Testis (tissue), 3 donors: ENCODE data around the gene IL1RAPL2. TPM values are rescaled to one million over a fixed set of nuclear protein-coding genes. Genes with fewer than 3 reads are reported as not detected.
"Not testable (repeated sequence)": the region's sequence is repeated elsewhere in the genome, so short reads cannot be mapped to it uniquely, and the experiment has no call there.

Experiments used
- DNase-seq: peaks from one replicate; pipeline ENCODE4 v3.0.0-alpha.2; 2019
- H3K27ac ChIP-seq, 2 donors: fragments of 200-600 bp; sonication (generic); one replicate each; pipeline ENCODE4 v1.5.1; 2019
- H3K27me3 ChIP-seq: fragments of 200-600 bp; sonication (generic); one replicate; pipeline ENCODE4 v1.5.1; 2019
- H3K36me3 ChIP-seq: fragments of 200-600 bp; sonication (generic); one replicate; pipeline ENCODE4 v1.5.1; 2017; ENCODE audit warnings: low read depth; ENCODE audit errors: missing control alignments
- H3K4me1 ChIP-seq: fragments of 200-600 bp; sonication (generic); one replicate; pipeline ENCODE4 v1.5.1; 2019
- H3K4me3 ChIP-seq, 2 donors: fragments of 200-600 bp; sonication (generic); one replicate each; pipeline ENCODE4 v1.5.1; 2017 to 2019
- H3K9me3 ChIP-seq: fragments of 200-600 bp; sonication (generic); one replicate; pipeline ENCODE4 v1.5.1; 2017
- POLR2A ChIP-seq: fragments of 450-650 bp; IDR thresholded peaks from one replicate; pipeline ENCODE4 v1.6.1; 2017; ENCODE audit warnings: antibody characterized with exemption, mild to moderate bottlenecking, moderate library complexity
- WGBS, 2 donors: methylation state at CpG; one replicate each; pipeline ENCODE4 v1.1.5; 2018; 5-methylcytosine and 5-hydroxymethylcytosine counted together
- intact Hi-C: fragments of 100-400 bp; cut with DNase I; formaldehyde crosslinking; loops from one replicate; pipeline ENCODE4 v1.15.1; 2023; ENCODE audit warnings: low total_unique reads
- polyA plus RNA-seq: library from polyadenylated mRNA; stranded (reverse); fragments of 350-450 nt; fragmentation: Illumina TruSeq; extraction: RNeasy Lipid Tissue Mini Kit (QIAGEN cat#74804); gene quantifications from one replicate; pipeline ENCODE4 v1.2.3, GENCODE V29; 2014; ENCODE audit warnings: low read depth, low replicate concordance; ENCODE audit not compliant: insufficient read depth
- total RNA-seq, 2 donors: library from RNA; depleted of rRNA; stranded (reverse); fragments of >200 nt; gene quantifications; one replicate each; pipeline ENCODE4 v1.2.3, GENCODE V29; 2016
- TF ChIP-seq, protein P1 (sequence below), 3 experiments: fragments of 450-650 bp in 2 of 3; fragments of 200-600 bp in 1 of 3; sonication (generic) in 1 of 3; IDR thresholded peaks; one replicate each; pipeline ENCODE4 v1.5.1; 2016 to 2019; ENCODE audit warnings: antibody characterized with exemption in 3 of 3, mild to moderate bottlenecking in 2 of 3, moderate library complexity in 1 of 3

The IL1RAPL2 gene
- total and polyA plus RNA-seq, 3 donors from 2014 or later: 0.47 to 1.3 (median 1.2) TPM

DNA sequence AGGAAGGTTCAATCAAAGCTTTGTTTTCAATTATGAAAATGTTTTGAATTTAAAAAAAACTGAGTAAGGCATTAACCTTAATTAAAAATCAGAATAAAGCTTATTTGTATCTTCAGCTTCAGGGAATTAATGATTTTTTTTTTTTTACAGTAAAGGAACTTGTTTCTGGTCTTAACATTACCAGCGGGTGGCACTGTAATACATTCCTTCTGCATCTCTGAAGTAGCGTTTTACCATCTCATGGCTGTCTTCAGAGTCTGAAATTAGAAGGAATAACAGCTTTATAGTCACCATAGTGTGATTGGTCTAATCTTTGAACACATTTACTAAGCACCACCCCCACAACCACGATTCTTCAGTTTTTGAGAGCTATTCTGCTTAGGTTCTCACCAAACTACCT lies 102.6 kb downstream of the IL1RAPL2 start:
- Histone ChIP-seq H3K36me3 (no peaks in the 10 kb centered on the region), H3K4me3 (no peak overlapping the region), H3K9me3 (no peaks in the 10 kb centered on the region), H3K4me1 (no peaks in the 10 kb centered on the region), H3K27ac (no peak overlapping the region), H3K27me3 (no peaks in the 10 kb centered on the region)
- peak; percentile 20 for DNase-seq
- intact Hi-C loops: no loop called here
- TF ChIP-seq POLR2A: no peak
- TF ChIP-seq, protein P1, sequence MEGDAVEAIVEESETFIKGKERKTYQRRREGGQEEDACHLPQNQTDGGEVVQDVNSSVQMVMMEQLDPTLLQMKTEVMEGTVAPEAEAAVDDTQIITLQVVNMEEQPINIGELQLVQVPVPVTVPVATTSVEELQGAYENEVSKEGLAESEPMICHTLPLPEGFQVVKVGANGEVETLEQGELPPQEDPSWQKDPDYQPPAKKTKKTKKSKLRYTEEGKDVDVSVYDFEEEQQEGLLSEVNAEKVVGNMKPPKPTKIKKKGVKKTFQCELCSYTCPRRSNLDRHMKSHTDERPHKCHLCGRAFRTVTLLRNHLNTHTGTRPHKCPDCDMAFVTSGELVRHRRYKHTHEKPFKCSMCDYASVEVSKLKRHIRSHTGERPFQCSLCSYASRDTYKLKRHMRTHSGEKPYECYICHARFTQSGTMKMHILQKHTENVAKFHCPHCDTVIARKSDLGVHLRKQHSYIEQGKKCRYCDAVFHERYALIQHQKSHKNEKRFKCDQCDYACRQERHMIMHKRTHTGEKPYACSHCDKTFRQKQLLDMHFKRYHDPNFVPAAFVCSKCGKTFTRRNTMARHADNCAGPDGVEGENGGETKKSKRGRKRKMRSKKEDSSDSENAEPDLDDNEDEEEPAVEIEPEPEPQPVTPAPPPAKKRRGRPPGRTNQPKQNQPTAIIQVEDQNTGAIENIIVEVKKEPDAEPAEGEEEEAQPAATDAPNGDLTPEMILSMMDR (IDR thresholded peaks at IDR 0.05): no peak
- 19 to 21% methylated on average over 3 of the region's 3 CpGs for WGBS, 2 donors

DNA sequence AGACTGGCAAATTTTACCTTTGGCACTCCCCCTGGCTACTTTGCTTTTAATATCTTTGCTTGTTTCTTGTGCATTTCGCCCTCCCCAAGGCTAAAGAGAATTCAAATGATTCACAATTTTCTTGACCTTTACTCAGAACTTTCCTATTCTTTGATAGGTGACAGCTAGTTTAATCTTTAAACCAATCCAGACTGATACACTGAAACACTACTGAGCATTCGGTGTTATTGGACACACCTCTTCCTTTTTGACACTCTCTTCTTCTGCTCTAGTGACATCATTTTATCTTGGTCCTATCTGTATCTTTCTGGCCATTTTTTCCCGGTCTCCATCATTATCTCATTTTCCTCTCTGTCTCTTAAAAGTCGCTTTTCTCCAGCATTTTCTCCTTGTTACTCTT lies 103.1 kb downstream of the IL1RAPL2 start:
- no peak for DNase-seq
- Histone ChIP-seq H3K36me3 (no peaks in the 10 kb centered on the region), H3K4me3 (no peak overlapping the region), H3K9me3 (no peaks in the 10 kb centered on the region), H3K27ac (no peak overlapping the region), H3K27me3 (no peaks in the 10 kb centered on the region), H3K4me1 (no peaks in the 10 kb centered on the region)
- TF ChIP-seq POLR2A: no peak
- TF ChIP-seq, protein P1 (IDR thresholded peaks at IDR 0.05): no peak
- WGBS, 2 donors: 71 to 83% methylated on average over 4 of the region's 4 CpGs
- intact Hi-C loops: no loop called here

DNA sequence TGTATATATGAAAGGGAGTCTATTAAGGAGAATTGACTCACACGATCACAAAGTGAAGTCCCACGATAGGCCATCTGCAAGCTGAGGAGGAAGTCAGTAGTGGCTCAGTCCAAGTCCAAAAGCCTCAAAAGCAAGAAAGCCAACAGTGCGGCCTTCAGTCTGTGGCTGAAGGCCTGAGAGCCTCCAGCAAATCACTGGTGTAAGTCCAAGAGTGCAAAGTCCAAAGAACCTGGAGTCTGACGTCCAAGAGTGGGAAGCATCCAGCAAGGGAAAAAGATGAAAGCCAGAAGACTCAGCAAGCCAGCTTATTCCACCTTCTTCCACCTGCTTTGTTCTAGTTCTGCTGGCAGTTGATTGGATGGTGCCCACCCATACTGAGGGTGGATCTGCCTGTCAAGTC lies 104.1 kb downstream of the IL1RAPL2 start:
- Histone ChIP-seq H3K36me3 (no peaks in the 10 kb centered on the region), H3K27ac (no peak overlapping the region), H3K9me3 (no peaks in the 10 kb centered on the region), H3K27me3 (no peaks in the 10 kb centered on the region), H3K4me1 (no peaks in the 10 kb centered on the region), H3K4me3 (no peak overlapping the region)
- no peak for TF ChIP-seq POLR2A
- TF ChIP-seq, protein P1 (IDR thresholded peaks at IDR 0.05): no peak
- no peak for DNase-seq
- 39 to 66% methylated on average over 3 to 4 of the region's 4 CpGs for WGBS, 2 donors
- intact Hi-C loops: no loop called here

DNA sequence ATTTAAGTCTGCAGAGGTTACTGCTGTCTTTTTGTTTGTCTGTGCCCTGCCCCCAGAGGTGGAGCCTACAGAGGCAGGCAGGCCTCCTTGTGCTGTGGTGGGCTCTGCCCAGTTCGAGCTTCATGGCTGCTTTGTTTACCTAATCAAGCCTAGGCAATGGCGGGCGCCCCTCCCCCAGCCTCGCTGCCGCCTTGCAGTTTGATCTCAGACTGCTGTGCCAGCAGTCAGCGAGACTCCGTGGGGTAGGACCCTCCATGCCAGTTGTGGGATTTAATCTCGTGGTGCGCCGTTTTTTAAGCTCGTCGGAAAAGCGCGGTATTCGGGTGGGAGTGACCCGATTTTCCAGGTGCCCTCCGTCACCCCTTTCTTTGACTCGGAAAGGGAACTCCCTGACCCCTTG lies 111.5 kb downstream of the IL1RAPL2 start:
- H3K9me3 ChIP-seq, H3K27me3 ChIP-seq, H3K27ac ChIP-seq, DNase-seq, H3K4me3 ChIP-seq, H3K36me3 ChIP-seq, H3K4me1 ChIP-seq, intact Hi-C loops: not testable (repeated sequence)
- 91 to 96% methylated on average over 13 to 14 of the region's 18 CpGs for WGBS, 2 donors

DNA sequence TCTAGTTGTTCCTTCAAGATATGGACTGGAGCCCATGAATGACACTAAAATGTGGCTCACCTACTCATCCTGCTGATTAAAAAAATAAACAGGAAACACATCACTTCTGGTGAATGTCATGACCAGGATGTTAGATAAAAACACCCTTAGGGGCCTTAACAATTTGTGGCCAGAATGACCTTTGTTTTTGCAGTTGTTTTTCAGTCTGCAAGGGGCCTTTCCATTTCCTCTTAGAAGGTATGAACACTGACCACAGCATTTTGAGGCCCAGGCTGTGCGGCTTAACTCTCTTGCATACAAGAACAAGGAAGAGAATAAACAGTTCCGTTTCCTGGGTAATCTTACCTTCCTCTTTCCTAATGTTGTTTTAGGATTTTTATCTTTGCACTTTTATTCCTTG lies 113.2 kb downstream of the IL1RAPL2 start:
- no peak overlapping the region for H3K4me3 ChIP-seq
- no peak overlapping the region for H3K27ac ChIP-seq
- no peak for DNase-seq
- intact Hi-C loops: no loop called here
- no peaks in the 10 kb centered on the region for H3K9me3 ChIP-seq
- no peaks in the 10 kb centered on the region for H3K27me3 ChIP-seq
- H3K36me3 ChIP-seq: no peaks in the 10 kb centered on the region
- 63 to 87% methylated on average over 2 of the region's 2 CpGs for WGBS, 2 donors
- TF ChIP-seq, protein P1 (IDR thresholded peaks at IDR 0.05): no peak
- TF ChIP-seq POLR2A: no peak
- H3K4me1 ChIP-seq: no peaks in the 10 kb centered on the region
